SK-N-SH treated with all-trans-retinoic acid at 6 μM for 48 hours (cell line): ENCODE measurements around the gene AGAP1.

Experiments used
- ARNTL ChIP-seq: fragments of 450-650 bp; formaldehyde crosslinking; IDR thresholded peaks from 2 replicates; pipeline ENCODE4 v1.5.0; 2020; ENCODE audit warnings: low read depth, mild to moderate bottlenecking, moderate library complexity, borderline replicate concordance
- OSR1 ChIP-seq: fragments of 250-450 bp; sonication (Bioruptor Pico); IDR thresholded peaks from 2 replicates; pipeline ENCODE4 v1.8.0; 2022; ENCODE audit warnings: moderate library complexity, mild to moderate bottlenecking, inconsistent platforms
- RARB ChIP-seq: fragments of 250-450 bp; sonication (Bioruptor Pico); IDR thresholded peaks from 2 replicates; pipeline ENCODE4 v1.8.0; 2021; ENCODE audit warnings: mild to moderate bottlenecking, moderate library complexity
- ZNF8 ChIP-seq: fragments of 450-650 bp; formaldehyde crosslinking; IDR thresholded peaks from 2 replicates; pipeline ENCODE4 v1.5.0; 2020; ENCODE audit warnings: mild to moderate bottlenecking, moderate library complexity

DNA sequence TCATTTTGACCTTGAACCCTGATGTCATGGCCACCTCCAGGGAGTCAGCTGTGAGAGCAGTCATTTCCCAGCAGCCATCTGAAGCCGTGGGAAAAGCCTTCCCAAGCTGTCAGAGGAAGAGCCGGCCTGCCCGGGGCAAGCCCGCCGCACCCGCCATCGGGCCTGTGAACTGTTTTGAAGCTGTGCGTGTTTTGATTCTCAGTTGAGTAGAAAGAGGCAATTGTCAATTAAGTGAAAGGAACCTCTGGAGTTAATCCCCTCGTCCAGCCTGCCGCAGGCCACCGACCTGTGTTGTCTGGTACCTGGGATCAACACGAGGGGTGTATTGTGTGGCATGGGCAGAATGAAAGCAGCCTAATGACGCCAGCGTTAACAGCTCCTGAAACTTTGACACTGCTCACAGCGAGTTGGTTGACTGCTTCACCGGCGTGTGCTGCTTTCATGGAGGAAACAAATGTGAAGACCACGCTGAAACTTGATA, 318.4 kb downstream of the AGAP1 start:
- TF ChIP-seq OSR1: no peak
- TF ChIP-seq ZNF8 (CRISPR knock-in tag): no peak
- TF ChIP-seq RARB: no peak
- no peak for TF ChIP-seq ARNTL (CRISPR knock-in tag)
